ENCODE results near the gene CDH20.

The CDH20 gene

GRCh38 chr18:61572084-61572655 lies 238.9 kb downstream of the CDH20 start:
- TF ChIP-seq ZFX (IDR thresholded peaks at IDR 0.05; ENCODE audit: borderline replicate concordance) (no peak), CTCF (IDR thresholded peaks at IDR 0.05) (no peak)

GRCh38 chr18:61572871-61573270 lies 239.6 kb downstream of the CDH20 start:
- no peak overlapping the region for H3K27ac ChIP-seq
- no peak for TF ChIP-seq ZFX (IDR thresholded peaks at IDR 0.05; ENCODE audit: borderline replicate concordance)
- TF ChIP-seq CTCF (IDR thresholded peaks at IDR 0.05): no peak

More at GRCh38 chr18:61572084-61572655, 238.9 kb downstream of the CDH20 start:
- no peak overlapping the region for H3K27ac ChIP-seq

GRCh38 chr18:61574665-61575064 lies 241.4 kb downstream of the CDH20 start:
- TF ChIP-seq ZFX (IDR thresholded peaks at IDR 0.05; ENCODE audit: borderline replicate concordance) (no peak), CTCF (IDR thresholded peaks at IDR 0.05) (no peak)
- no peak overlapping the region for H3K27ac ChIP-seq

- TF ChIP-seq CTCF (IDR thresholded peaks at IDR 0.05) (no peak), ZFX (IDR thresholded peaks at IDR 0.05; ENCODE audit: borderline replicate concordance) (no peak)
- H3K27ac ChIP-seq: no peak overlapping the region
These were observed 242.2 kb downstream of the CDH20 start for GRCh38 chr18:61575419-61575818.

- TF ChIP-seq ZFX (IDR thresholded peaks at IDR 0.05; ENCODE audit: borderline replicate concordance): no peak
- TF ChIP-seq CTCF (IDR thresholded peaks at IDR 0.05): no peak
- H3K27ac ChIP-seq: no peak overlapping the region
These were observed 245.6 kb downstream of the CDH20 start for GRCh38 chr18:61578846-61579245.

- TF ChIP-seq ZFX (IDR thresholded peaks at IDR 0.05; ENCODE audit: borderline replicate concordance): no peak
- TF ChIP-seq CTCF (IDR thresholded peaks at IDR 0.05): no peak
- no peak overlapping the region for H3K27ac ChIP-seq
These were observed 246.4 kb downstream of the CDH20 start for GRCh38 chr18:61579581-61579980.

GRCh38 chr18:61580046-61580445 lies 246.8 kb downstream of the CDH20 start:
- TF ChIP-seq ZFX (IDR thresholded peaks at IDR 0.05; ENCODE audit: borderline replicate concordance) (no peak), CTCF (IDR thresholded peaks at IDR 0.05) (no peak)

More at GRCh38 chr18:61580046-61580445, 246.8 kb downstream of the CDH20 start:
- no peak overlapping the region for H3K27ac ChIP-seq
